ENCODE measurements around the gene DUSP2.
A peak's percentile ranks its signal among the peaks of the same experiment; 100 is the strongest.

Gene DUSP2

GRCh38 chr2:96103761-96104486 is 41.3 kb downstream of the DUSP2 start:
- 32% methylated on average over 4 of the region's 6 CpGs for WGBS (ENCODE audit: insufficient coverage)
- H3K27ac ChIP-seq (ENCODE audit: insufficient read depth in 1 of 2, low read depth in 1 of 2, low read length in 2 of 2, poor library complexity in 1 of 2, severe bottlenecking in 2 of 2), result no peak overlapping the region
- peak in 1 of 3 donors; percentile 13 for DNase-seq
- ChIA-PET CTCF (interaction anchor here (0.9 to 1.0 kb wide), 2 partner anchors 10 to 14 kb away, joined by 3 read pairs; no protein-coding TSS in a partner anchor), POLR2A (no interaction called here)
- H3K27me3 ChIP-seq (replicated peaks in 2 of 5; ENCODE audit: control insufficient read depth in 4 of 5, insufficient read depth in 5 of 5, low read length in 4 of 5), result no peaks in the 10 kb centered on the region
- no peak overlapping the region for H3K4me3 ChIP-seq (ENCODE audit: control insufficient read depth in 1 of 7, extremely low read depth in 1 of 7, insufficient read depth in 4 of 7, low read depth in 2 of 7, low read length in 6 of 7)
- peaks cover 0 to 12% (median 10%) of the 10 kb centered on the region in 5 experiments for H3K9me3 ChIP-seq (ENCODE audit: control extremely low read depth in 1 of 5, control insufficient read depth in 4 of 5, insufficient read depth in 2 of 5, low read depth in 1 of 5, low read length in 4 of 5)
- peaks cover 0 to 9% (median 3%) of the 10 kb centered on the region in 4 experiments for H3K4me1 ChIP-seq (ENCODE audit: control extremely low read depth in 1 of 4, control insufficient read depth in 4 of 4, insufficient read depth in 4 of 4, low read length in 3 of 4)
- H3K36me3 ChIP-seq (ENCODE audit: control insufficient read depth in 4 of 4, insufficient read depth in 4 of 4, low read length in 3 of 4), result no peaks in the 10 kb centered on the region

GRCh38 chr2:96103187-96103601 is 42.0 kb downstream of the DUSP2 start:
- CTCF ChIA-PET, result interaction anchor here (0.7 to 1.1 kb wide), 5 partner anchors 10 to 30 kb away, joined by 3 read pairs; partner anchors contain the start of gene ADRA2B
- no peaks in the 10 kb centered on the region for H3K27me3 ChIP-seq (replicated peaks in 2 of 5; ENCODE audit: control insufficient read depth in 4 of 5, insufficient read depth in 5 of 5, low read length in 4 of 5)
- 95% methylated on average over 2 of the region's 8 CpGs for WGBS (ENCODE audit: insufficient coverage)
- no peaks in the 10 kb centered on the region for H3K36me3 ChIP-seq (ENCODE audit: control insufficient read depth in 4 of 4, insufficient read depth in 4 of 4, low read length in 3 of 4)
- peaks cover 0 to 6% (median 3%) of the 10 kb centered on the region in 4 experiments for H3K4me1 ChIP-seq (ENCODE audit: control extremely low read depth in 1 of 4, control insufficient read depth in 4 of 4, insufficient read depth in 4 of 4, low read length in 3 of 4)
- peaks cover 0 to 12% (median 10%) of the 10 kb centered on the region in 5 experiments for H3K9me3 ChIP-seq (ENCODE audit: control extremely low read depth in 1 of 5, control insufficient read depth in 4 of 5, insufficient read depth in 2 of 5, low read depth in 1 of 5, low read length in 4 of 5)
- no peak for DNase-seq
- no peak overlapping the region for H3K4me3 ChIP-seq (ENCODE audit: control insufficient read depth in 1 of 7, extremely low read depth in 1 of 7, insufficient read depth in 4 of 7, low read depth in 2 of 7, low read length in 6 of 7)
- H3K27ac ChIP-seq (ENCODE audit: insufficient read depth in 1 of 2, low read depth in 1 of 2, low read length in 2 of 2, poor library complexity in 1 of 2, severe bottlenecking in 2 of 2), result no peak overlapping the region
- POLR2A ChIA-PET, result no interaction called here

- no peaks in the 10 kb centered on the region for H3K27me3 ChIP-seq (replicated peaks in 2 of 5; ENCODE audit: control insufficient read depth in 4 of 5, insufficient read depth in 5 of 5, low read length in 4 of 5)
- CTCF ChIA-PET, result interaction anchor here (0.7 to 1.2 kb wide), 5 partner anchors 11 to 30 kb away, joined by 3 read pairs; partner anchors contain the start of gene ADRA2B
- WGBS (ENCODE audit: insufficient coverage), result over 99% methylated on average over 14 of the region's 15 CpGs
- H3K27ac ChIP-seq (ENCODE audit: insufficient read depth in 1 of 2, low read depth in 1 of 2, low read length in 2 of 2, poor library complexity in 1 of 2, severe bottlenecking in 2 of 2), result no peak overlapping the region
- DNase-seq, result no peak
- H3K4me1 ChIP-seq (ENCODE audit: control extremely low read depth in 1 of 4, control insufficient read depth in 4 of 4, insufficient read depth in 4 of 4, low read length in 3 of 4), result peaks cover 0 to 6% (median 1%) of the 10 kb centered on the region in 4 experiments
- peaks cover 0 to 12% (median 10%) of the 10 kb centered on the region in 5 experiments for H3K9me3 ChIP-seq (ENCODE audit: control extremely low read depth in 1 of 5, control insufficient read depth in 4 of 5, insufficient read depth in 2 of 5, low read depth in 1 of 5, low read length in 4 of 5)
- POLR2A ChIA-PET, result no interaction called here
- no peak overlapping the region for H3K4me3 ChIP-seq (ENCODE audit: control insufficient read depth in 1 of 7, extremely low read depth in 1 of 7, insufficient read depth in 4 of 7, low read depth in 2 of 7, low read length in 6 of 7)
- no peaks in the 10 kb centered on the region for H3K36me3 ChIP-seq (ENCODE audit: control insufficient read depth in 4 of 4, insufficient read depth in 4 of 4, low read length in 3 of 4)
Measured at GRCh38 chr2:96102596-96103186, 42.5 kb downstream of the DUSP2 start.

DNA sequence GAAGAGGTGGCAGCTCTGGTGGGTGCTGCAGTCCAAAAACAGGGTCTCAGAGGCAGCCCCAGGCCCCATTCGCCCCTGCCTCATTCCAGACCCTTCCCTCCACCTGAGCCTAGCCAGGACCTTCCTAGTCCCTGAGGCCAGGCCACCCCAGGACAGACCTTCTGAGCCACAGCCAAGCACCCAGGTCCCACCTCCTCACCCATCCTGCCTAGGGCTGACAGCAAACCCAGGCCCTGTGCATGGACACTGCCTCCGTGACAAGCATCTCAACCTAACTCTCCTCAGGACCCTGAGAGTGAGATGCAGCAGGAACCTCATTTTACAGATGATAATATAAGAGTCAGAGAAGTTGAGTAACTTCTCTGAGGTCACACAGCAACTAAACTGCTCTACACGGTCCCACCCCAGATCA is 44.3 kb downstream of the DUSP2 start:
- POLR2A ChIA-PET, result no interaction called here

DNA sequence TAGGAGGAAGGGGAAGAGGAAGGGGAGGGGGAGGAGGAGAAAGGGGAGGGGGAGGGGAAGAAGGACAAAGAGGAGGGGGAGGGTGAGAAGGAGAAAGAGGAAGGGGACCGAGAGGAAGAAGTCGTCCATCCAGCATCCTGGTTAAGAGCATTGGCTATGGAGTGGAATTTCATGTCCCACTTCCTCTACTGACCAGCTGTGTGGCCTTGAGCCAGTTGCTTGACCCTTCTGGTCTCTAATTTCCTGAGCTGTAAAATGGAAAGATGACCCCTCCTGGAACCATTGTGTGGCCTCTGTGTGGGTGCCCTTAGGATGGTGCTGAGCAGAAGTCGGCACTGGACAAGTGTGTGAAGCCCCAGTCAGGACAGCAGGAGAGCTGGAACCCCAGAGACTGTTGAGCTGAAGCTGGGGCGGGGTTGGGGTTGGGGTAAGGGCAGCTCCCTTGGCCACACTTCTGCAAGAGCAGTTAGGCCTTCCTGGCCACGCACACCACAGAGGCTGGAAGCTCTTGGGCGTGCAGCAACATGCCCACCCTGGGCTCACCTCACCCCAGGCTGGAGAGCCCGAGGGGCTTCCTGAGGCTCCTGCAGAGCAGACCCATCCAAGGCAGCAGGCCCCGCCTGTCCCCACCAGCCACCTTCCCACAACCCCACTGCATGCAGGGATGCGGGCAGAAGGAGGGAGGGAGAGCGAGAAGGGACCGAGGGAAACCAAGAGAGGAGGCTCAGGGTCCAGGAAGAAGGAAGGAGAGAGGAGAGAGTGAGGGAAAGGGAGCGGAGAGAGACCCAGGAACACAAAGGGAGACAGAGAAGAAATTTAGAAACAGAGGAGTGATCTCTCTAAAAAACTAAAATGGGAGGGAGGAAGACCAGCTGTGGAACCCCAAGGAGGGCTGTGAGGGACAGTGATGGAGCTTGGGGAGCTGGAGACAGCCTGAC is 45.1 kb downstream of the DUSP2 start:
- 89% methylated on average over 6 of the region's 12 CpGs for WGBS (ENCODE audit: insufficient coverage)
- no peak overlapping the region for H3K27ac ChIP-seq (ENCODE audit: insufficient read depth in 1 of 2, low read depth in 1 of 2, low read length in 2 of 2, poor library complexity in 1 of 2, severe bottlenecking in 2 of 2)
- no peak overlapping the region for H3K4me3 ChIP-seq (ENCODE audit: control insufficient read depth in 1 of 7, extremely low read depth in 1 of 7, insufficient read depth in 4 of 7, low read depth in 2 of 7, low read length in 6 of 7)
- peaks cover 0 to 6% (median under 1%) of the 10 kb centered on the region in 4 experiments for H3K4me1 ChIP-seq (ENCODE audit: control extremely low read depth in 1 of 4, control insufficient read depth in 4 of 4, insufficient read depth in 4 of 4, low read length in 3 of 4)
- no peaks in the 10 kb centered on the region for H3K27me3 ChIP-seq (replicated peaks in 2 of 5; ENCODE audit: control insufficient read depth in 4 of 5, insufficient read depth in 5 of 5, low read length in 4 of 5)
- peaks cover 0 to 3% (median 2%) of the 10 kb centered on the region in 5 experiments for H3K9me3 ChIP-seq (ENCODE audit: control extremely low read depth in 1 of 5, control insufficient read depth in 4 of 5, insufficient read depth in 2 of 5, low read depth in 1 of 5, low read length in 4 of 5)
- CTCF ChIA-PET, result no interaction called here
- no peaks in the 10 kb centered on the region for H3K36me3 ChIP-seq (ENCODE audit: control insufficient read depth in 4 of 4, insufficient read depth in 4 of 4, low read length in 3 of 4)
- POLR2A ChIA-PET, result no interaction called here
- DNase-seq, result no peak

More for the DNA sequence above, 44.3 kb downstream of the DUSP2 start:
- no peak overlapping the region for H3K4me3 ChIP-seq (ENCODE audit: control insufficient read depth in 1 of 7, extremely low read depth in 1 of 7, insufficient read depth in 4 of 7, low read depth in 2 of 7, low read length in 6 of 7)
- no peaks in the 10 kb centered on the region for H3K27me3 ChIP-seq (replicated peaks in 2 of 5; ENCODE audit: control insufficient read depth in 4 of 5, insufficient read depth in 5 of 5, low read length in 4 of 5)
- H3K4me1 ChIP-seq (ENCODE audit: control extremely low read depth in 1 of 4, control insufficient read depth in 4 of 4, insufficient read depth in 4 of 4, low read length in 3 of 4), result peaks cover 0 to 6% (median under 1%) of the 10 kb centered on the region in 4 experiments
- H3K27ac ChIP-seq (ENCODE audit: insufficient read depth in 1 of 2, low read depth in 1 of 2, low read length in 2 of 2, poor library complexity in 1 of 2, severe bottlenecking in 2 of 2), result no peak overlapping the region
- WGBS (ENCODE audit: insufficient coverage), result 100% methylated on average over 2 of the region's 3 CpGs
- CTCF ChIA-PET, result no interaction called here
- H3K9me3 ChIP-seq (ENCODE audit: control extremely low read depth in 1 of 5, control insufficient read depth in 4 of 5, insufficient read depth in 2 of 5, low read depth in 1 of 5, low read length in 4 of 5), result peaks cover 0 to 10% (median 9%) of the 10 kb centered on the region in 5 experiments
- no peaks in the 10 kb centered on the region for H3K36me3 ChIP-seq (ENCODE audit: control insufficient read depth in 4 of 4, insufficient read depth in 4 of 4, low read length in 3 of 4)
- no peak for DNase-seq

DNA sequence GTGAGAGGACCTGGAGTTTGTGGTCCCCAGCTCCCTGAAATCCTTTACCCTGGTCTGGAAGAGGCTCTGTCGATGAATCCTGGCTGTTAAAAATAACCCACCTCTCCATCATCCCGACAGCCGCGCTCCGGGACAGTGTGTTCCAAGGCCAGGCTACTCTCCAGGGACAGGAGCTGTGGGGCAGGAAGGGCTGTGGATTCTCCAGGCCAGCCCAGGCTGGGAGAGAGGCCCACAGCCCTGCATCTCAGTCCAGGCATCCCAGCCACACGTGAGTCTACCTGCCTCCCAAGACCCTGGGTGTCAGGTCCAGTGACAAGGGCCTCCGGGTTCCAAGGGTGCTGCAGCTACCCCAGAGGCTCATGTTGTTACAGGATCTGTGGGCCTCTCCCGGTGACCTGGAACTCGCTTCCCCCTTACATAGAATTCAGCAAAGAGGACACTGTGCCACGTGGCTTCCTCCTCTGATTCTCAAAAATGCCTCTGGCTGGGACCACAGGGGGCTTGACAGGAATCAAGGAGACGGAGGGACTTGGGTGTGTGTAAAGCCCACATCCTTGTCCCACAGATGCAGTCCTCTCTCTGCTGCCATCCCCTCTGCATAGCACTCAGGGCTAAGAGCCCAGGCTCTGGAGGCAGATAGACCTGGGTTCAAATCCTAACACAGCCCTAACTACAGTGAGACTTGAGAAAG is 46.2 kb downstream of the DUSP2 start:
- Histone ChIP-seq H3K4me3 (ENCODE audit: control insufficient read depth in 1 of 7, extremely low read depth in 1 of 7, insufficient read depth in 4 of 7, low read depth in 2 of 7, low read length in 6 of 7) (no peak overlapping the region), H3K36me3 (ENCODE audit: control insufficient read depth in 4 of 4, insufficient read depth in 4 of 4, low read length in 3 of 4) (no peaks in the 10 kb centered on the region), H3K9me3 (ENCODE audit: control extremely low read depth in 1 of 5, control insufficient read depth in 4 of 5, insufficient read depth in 2 of 5, low read depth in 1 of 5, low read length in 4 of 5) (no peaks in the 10 kb centered on the region), H3K27ac (ENCODE audit: insufficient read depth in 1 of 2, low read depth in 1 of 2, low read length in 2 of 2, poor library complexity in 1 of 2, severe bottlenecking in 2 of 2) (no peak overlapping the region), H3K27me3 (replicated peaks in 2 of 5; ENCODE audit: control insufficient read depth in 4 of 5, insufficient read depth in 5 of 5, low read length in 4 of 5) (no peaks in the 10 kb centered on the region), H3K4me1 (ENCODE audit: control extremely low read depth in 1 of 4, control insufficient read depth in 4 of 4, insufficient read depth in 4 of 4, low read length in 3 of 4) (peaks cover 0 to 3% (median under 1%) of the 10 kb centered on the region in 4 experiments)
- ChIA-PET CTCF (interaction anchor here (0.7 to 1.1 kb wide), 2 partner anchors 9 to 11 kb away, joined by 3 read pairs; no protein-coding TSS in a partner anchor), POLR2A (no interaction called here)
- DNase-seq, result no peak
- 99% methylated on average over 7 of the region's 11 CpGs for WGBS (ENCODE audit: insufficient coverage)
